Upper lobe of left lung (tissue), 6 donors: Measurements from ENCODE around the gene OXSR1. TPM values are rescaled to one million over a fixed set of nuclear protein-coding genes. Genes with fewer than 3 reads are reported as not detected.

ENCODE experiments used
- ATAC-seq, 2 donors: fragments of 200-7000 bp; cut with Tn5 transposase; one replicate each; pipeline ENCODE4 v1.9.1; 2022; ENCODE audit warnings: mild to moderate bottlenecking in 2 of 2, moderate library complexity in 2 of 2; ENCODE audit not compliant: low FRiP score in 2 of 2
- DNase-seq, 2 donors: peaks; one replicate each; pipeline ENCODE4 v3.0.0-alpha.2; 2019 to 2020
- H3K27ac ChIP-seq, 4 donors: fragments of 200-600 bp; sonication (generic); one replicate each; pipeline ENCODE4 v1.5.1; 2016 to 2019
- H3K27me3 ChIP-seq, 4 donors: fragments of 200-600 bp; sonication (generic); one replicate each; pipeline ENCODE4 v1.5.1; 2017 to 2019
- H3K36me3 ChIP-seq, 4 donors: fragments of 200-600 bp; sonication (generic); one replicate each; pipeline ENCODE4 v1.5.1; 2016 to 2019
- H3K4me1 ChIP-seq, 4 donors: fragments of 200-600 bp; sonication (generic); one replicate each; pipeline ENCODE4 v1.5.1; 2018 to 2019
- H3K4me3 ChIP-seq, 4 donors: fragments of 200-600 bp; sonication (generic); one replicate each; pipeline ENCODE4 v1.5.1; 2017 to 2019; ENCODE audit warnings: mild to moderate bottlenecking in 2 of 4, moderate library complexity in 1 of 4
- H3K9me3 ChIP-seq, 4 donors: fragments of 200-600 bp; sonication (generic); one replicate each; pipeline ENCODE4 v1.5.1; 2018 to 2019
- CTCF ChIP-seq, 6 experiments: fragments of 450-650 bp in 4 of 6; fragments of 200-600 bp in 2 of 6; sonication (generic) in 2 of 6; IDR thresholded peaks; one replicate each; pipeline ENCODE4 v1.5.1; 2016 to 2019; ENCODE audit warnings: antibody characterized with exemption in 6 of 6
- EP300 ChIP-seq, 4 donors: sonication (generic); formaldehyde crosslinking; IDR thresholded peaks; one replicate each; pipeline ENCODE4 v1.5.1; 2017; ENCODE audit warnings: antibody characterized with exemption in 4 of 4, control low read depth in 2 of 4
- POLR2A ChIP-seq, 4 donors: fragments of 450-650 bp; IDR thresholded peaks; one replicate each; pipeline ENCODE4 v1.5.1; 2016 to 2017; ENCODE audit warnings: antibody characterized with exemption in 4 of 4, mild to moderate bottlenecking in 2 of 4
- POLR2AphosphoS5 ChIP-seq, 2 donors: sonication (generic); formaldehyde crosslinking; IDR thresholded peaks; one replicate each; pipeline ENCODE4 v1.5.1; 2017; ENCODE audit warnings: antibody characterized with exemption in 2 of 2
- WGBS, 2 donors: methylation state at CpG; one replicate each; pipeline ENCODE4 v1.1.5; 2017 to 2018; 5-methylcytosine and 5-hydroxymethylcytosine counted together
- total RNA-seq, 6 donors: library from RNA; depleted of rRNA in 4 of 6; stranded (reverse); fragments of >200 nt in 4 of 6; gene quantifications; one replicate each; pipeline versions ENCODE4 v1.1.0 to v1.2.1, GENCODE V29; 2016 to 2021
- donor health status: DM: no; HTN: no; CAD: no; lungs with moderate emphysema.
- donor health status: DM: no; HTN: yes; CAD: no; lungs with severe emphysema.

The OXSR1 gene
- total RNA-seq, 6 donors from 2014 or later = 26.6 to 43.7 (median 31.6) TPM

- no peaks in the 10 kb centered on the region for H3K4me1 ChIP-seq
- WGBS, 2 donors = 53 to 62% methylated on average over 8 to 11 of the region's 11 CpGs
- TF ChIP-seq POLR2AphosphoS5 (IDR thresholded peaks at IDR 0.05) = no peak
- TF ChIP-seq POLR2A (IDR thresholded peaks at IDR 0.05) = peak in 1 of 4 donors; percentile 5
- peak; percentile 68 to 93 (median 86) for TF ChIP-seq CTCF (IDR thresholded peaks at IDR 0.05)
- no peaks in the 10 kb centered on the region for H3K9me3 ChIP-seq
- peak overlapping the region in 1 of 4 donors; percentile 2 for H3K27ac ChIP-seq
- H3K36me3 ChIP-seq = peaks cover 5 to 37% (median 30%) of the 10 kb centered on the region in 4 donors
- ATAC-seq (peak; percentile 79 to 86), DNase-seq (peak in 1 of 2 donors; percentile 86)
- no peaks in the 10 kb centered on the region for H3K27me3 ChIP-seq
- H3K4me3 ChIP-seq = no peak overlapping the region
These were observed 47.5 kb upstream of the OXSR1 start for GRCh38 chr3:38117748-38118420.

GRCh38 chr3:38118421-38119247 is 46.7 kb upstream of the OXSR1 start:
- 89 to 90% methylated on average over 10 to 13 of the region's 13 CpGs for WGBS, 2 donors
- no peaks in the 10 kb centered on the region for H3K4me1 ChIP-seq
- no peak for DNase-seq
- no peaks in the 10 kb centered on the region for H3K27me3 ChIP-seq
- H3K36me3 ChIP-seq = peaks cover 10 to 44% (median 35%) of the 10 kb centered on the region in 4 donors
- TF ChIP-seq POLR2AphosphoS5 (IDR thresholded peaks at IDR 0.05) (no peak), POLR2A (IDR thresholded peaks at IDR 0.05) (no peak), CTCF (IDR thresholded peaks at IDR 0.05) (no peak), EP300 (IDR thresholded peaks at IDR 0.05) (no peak)
- H3K4me3 ChIP-seq = no peak overlapping the region
- no peak overlapping the region for H3K27ac ChIP-seq
- no peaks in the 10 kb centered on the region for H3K9me3 ChIP-seq
- ATAC-seq = no peak

DNA sequence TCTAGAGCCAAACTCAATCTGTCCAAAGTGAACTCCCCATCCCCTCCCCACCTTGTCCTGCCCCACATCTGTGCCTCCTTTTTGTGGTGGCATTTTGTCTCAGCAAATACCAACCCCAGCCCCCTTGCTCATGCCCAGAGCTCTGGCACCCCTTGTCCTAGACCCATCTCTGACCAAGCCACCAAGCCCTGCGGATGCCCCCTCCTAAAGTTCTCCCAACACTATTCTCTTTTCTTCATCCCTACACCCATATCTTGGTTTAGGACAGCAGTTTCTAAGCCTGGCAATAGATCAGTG is 46.1 kb upstream of the OXSR1 start:
- H3K27me3 ChIP-seq = no peaks in the 10 kb centered on the region
- no peak overlapping the region for H3K27ac ChIP-seq
- ATAC-seq (no peak), DNase-seq (no peak)
- WGBS, 2 donors = 100% methylated on average over 1 of the region's 1 CpG
- H3K9me3 ChIP-seq = no peaks in the 10 kb centered on the region
- H3K36me3 ChIP-seq = peaks cover 16 to 50% (median 39%) of the 10 kb centered on the region in 4 donors
- TF ChIP-seq POLR2AphosphoS5 (IDR thresholded peaks at IDR 0.05) (no peak), CTCF (IDR thresholded peaks at IDR 0.05) (no peak), EP300 (IDR thresholded peaks at IDR 0.05) (no peak), POLR2A (IDR thresholded peaks at IDR 0.05) (no peak)
- no peaks in the 10 kb centered on the region for H3K4me1 ChIP-seq
- H3K4me3 ChIP-seq = no peak overlapping the region

DNA sequence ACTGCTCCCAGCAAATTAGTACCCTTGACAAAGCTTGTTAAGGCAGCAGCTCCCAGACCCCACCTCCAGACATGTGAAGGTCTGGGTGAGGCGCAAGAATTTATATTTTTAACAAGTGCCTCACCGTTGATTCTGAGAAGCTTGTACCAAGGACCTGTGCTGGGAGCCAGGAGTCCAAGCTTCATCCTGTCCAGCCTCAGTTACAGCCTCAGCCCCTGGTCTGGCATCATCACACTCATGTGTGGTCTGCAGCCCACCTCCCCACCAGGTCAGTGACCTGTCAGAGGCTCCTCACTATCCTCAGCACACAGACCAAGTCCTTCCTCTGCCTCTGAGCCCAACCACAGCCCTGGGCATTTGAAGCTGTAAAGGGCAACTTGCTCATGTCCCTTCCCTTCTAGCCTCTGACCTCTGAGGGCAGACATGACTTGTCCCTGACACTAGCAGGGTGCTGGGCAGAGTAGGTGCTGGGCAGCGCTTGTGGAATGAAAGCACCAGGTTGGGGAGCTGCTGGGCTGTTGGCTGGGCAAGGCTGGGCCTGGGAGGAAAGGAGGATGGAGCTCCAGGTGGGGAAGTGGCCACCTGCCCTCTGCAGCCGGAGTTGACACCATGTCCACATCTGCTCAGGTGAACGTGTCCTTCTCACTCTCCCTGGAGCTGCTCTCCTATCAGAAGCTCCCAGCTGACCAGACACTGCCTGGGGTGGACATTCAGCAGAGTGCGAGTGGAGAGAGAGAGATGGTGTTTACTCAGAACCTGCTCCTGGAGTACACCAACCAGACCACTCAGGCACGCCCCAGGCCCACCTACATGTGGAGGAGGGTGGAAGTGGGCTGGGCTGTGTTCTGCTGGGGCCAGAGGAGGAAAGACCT is 45.3 kb upstream of the OXSR1 start:
- 86 to 97% methylated on average over 2 to 7 of the region's 7 CpGs for WGBS, 2 donors
- H3K4me3 ChIP-seq = no peak overlapping the region
- no peak for TF ChIP-seq CTCF (IDR thresholded peaks at IDR 0.05)
- no peak for TF ChIP-seq EP300 (IDR thresholded peaks at IDR 0.05)
- TF ChIP-seq POLR2AphosphoS5 (IDR thresholded peaks at IDR 0.05) = no peak
- TF ChIP-seq POLR2A (IDR thresholded peaks at IDR 0.05) = no peak
- no peaks in the 10 kb centered on the region for H3K27me3 ChIP-seq
- H3K9me3 ChIP-seq = no peaks in the 10 kb centered on the region
- H3K27ac ChIP-seq = no peak overlapping the region
- DNase-seq = peak in 1 of 2 donors; percentile 17
- ATAC-seq = no peak
- H3K4me1 ChIP-seq = no peaks in the 10 kb centered on the region
- peaks cover 17 to 59% (median 46%) of the 10 kb centered on the region in 4 donors for H3K36me3 ChIP-seq
